ENCODE results near the gene MEOX2.

MEOX2 gene

DNA sequence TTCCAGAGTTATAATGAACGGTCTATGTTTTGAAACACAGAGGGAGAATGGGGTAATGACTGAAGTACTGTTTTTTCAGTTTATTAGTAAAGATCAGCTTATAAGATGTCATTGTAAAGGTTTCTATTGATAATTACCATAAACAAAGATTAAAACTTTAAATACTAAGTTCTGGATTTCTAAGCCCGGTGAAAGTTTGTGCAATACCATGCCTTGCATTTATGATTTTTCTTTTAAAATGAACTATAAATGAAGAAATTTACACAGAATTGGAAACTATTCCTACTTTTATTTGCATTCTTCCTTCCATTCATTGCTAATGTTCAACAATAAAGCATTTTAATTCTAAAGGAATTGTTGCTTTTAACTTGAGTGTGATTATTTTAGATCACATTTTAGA lies 4.9 kb downstream of the MEOX2 start:
- DNase-seq (ENCODE audit: low read depth): no peak
- no peak overlapping the region for H3K4me3 ChIP-seq (ENCODE audit: low read depth, low read length)
- TF ChIP-seq, protein P1, sequence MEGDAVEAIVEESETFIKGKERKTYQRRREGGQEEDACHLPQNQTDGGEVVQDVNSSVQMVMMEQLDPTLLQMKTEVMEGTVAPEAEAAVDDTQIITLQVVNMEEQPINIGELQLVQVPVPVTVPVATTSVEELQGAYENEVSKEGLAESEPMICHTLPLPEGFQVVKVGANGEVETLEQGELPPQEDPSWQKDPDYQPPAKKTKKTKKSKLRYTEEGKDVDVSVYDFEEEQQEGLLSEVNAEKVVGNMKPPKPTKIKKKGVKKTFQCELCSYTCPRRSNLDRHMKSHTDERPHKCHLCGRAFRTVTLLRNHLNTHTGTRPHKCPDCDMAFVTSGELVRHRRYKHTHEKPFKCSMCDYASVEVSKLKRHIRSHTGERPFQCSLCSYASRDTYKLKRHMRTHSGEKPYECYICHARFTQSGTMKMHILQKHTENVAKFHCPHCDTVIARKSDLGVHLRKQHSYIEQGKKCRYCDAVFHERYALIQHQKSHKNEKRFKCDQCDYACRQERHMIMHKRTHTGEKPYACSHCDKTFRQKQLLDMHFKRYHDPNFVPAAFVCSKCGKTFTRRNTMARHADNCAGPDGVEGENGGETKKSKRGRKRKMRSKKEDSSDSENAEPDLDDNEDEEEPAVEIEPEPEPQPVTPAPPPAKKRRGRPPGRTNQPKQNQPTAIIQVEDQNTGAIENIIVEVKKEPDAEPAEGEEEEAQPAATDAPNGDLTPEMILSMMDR (conservative IDR thresholded peaks at IDR 0.05; ENCODE audit: low read depth, low read length): no peak

DNA sequence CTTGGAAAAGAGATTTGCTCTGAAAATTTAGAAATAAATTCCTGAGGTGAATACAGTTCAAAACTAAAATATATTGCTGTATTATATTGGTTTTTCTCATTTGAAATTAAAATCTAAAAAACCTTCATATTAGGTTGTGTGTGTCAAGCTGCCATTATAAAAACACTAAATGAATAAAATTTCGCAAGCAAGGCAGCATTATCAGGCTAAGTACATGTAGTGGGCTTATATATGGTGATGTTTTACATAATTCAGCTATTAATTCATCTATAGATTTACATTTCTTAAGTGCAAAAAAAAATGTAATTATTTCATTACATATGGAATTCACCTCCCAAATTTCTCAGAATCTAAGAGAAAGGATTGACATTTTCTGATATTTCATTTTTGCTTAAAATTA lies 5.3 kb downstream of the MEOX2 start:
- no peak for DNase-seq (ENCODE audit: low read depth)
- H3K4me3 ChIP-seq (ENCODE audit: low read depth, low read length): no peak overlapping the region
- TF ChIP-seq, protein P1 (conservative IDR thresholded peaks at IDR 0.05; ENCODE audit: low read depth, low read length): no peak

DNA sequence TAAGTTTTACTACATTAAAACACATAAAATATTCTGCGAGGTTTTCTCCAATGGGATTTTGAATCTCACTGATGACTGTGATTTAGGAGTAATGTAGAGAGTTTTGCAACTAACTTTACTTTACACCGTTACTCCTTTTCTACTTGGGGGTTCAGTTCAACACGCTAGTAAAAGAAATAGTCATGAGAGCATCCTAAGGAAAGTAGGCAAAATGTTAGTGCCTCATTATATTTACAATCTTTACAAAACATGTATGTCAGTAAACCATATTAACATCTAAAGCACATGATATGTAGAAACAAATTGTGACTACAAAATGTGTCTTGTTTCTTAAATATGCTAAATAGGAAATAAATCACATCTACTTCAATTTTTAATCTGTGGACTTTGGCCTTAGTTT lies 6.0 kb downstream of the MEOX2 start:
- TF ChIP-seq, protein P1 (conservative IDR thresholded peaks at IDR 0.05; ENCODE audit: low read depth, low read length): no peak
- no peak overlapping the region for H3K4me3 ChIP-seq (ENCODE audit: low read depth, low read length)

DNA sequence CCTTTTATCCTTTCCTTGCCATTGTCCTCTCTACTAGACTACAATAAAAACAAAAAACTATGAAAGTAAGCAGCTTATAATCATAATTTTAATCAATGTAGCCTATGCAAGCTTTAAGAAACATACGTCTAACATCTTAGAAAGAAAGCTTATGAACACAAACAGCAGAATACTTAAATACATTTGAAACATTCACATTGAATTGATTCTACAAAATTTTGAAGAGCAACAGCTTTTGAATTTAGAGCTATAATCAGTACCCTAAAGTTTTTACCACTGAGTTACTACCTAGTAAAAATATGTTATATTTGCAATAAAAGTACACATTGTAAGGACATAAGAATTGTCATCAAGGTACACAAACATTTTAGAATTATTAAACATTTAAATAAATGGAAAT lies 7.2 kb downstream of the MEOX2 start:
- H3K4me3 ChIP-seq (ENCODE audit: low read depth, low read length): no peak overlapping the region

More for the DNA sequence above, 6.0 kb downstream of the MEOX2 start:
- no peak for DNase-seq (ENCODE audit: low read depth)

DNA sequence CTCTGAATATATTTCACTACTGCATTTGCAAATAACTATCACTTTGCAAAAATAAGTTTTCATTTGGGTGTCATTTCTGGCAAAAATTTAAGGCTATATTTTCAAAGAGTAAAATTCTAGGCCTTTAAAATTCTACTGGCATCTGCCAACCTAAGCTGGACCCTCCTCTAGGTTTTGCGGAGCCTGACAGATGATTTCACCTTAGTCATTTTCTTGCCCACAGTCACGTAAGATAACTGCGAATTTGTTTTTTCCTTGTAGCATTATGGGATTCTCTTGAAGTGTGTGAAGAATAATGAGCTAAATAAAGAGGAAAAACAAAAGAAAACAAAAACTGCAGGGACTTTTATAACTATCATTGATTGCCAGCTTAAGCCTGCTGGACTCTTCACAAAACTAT lies 7.8 kb downstream of the MEOX2 start:
- DNase-seq (ENCODE audit: low read depth): no peak
- H3K4me3 ChIP-seq (ENCODE audit: low read depth, low read length): no peak overlapping the region
- TF ChIP-seq, protein P1 (conservative IDR thresholded peaks at IDR 0.05; ENCODE audit: low read depth, low read length): no peak

More for the DNA sequence above, 7.2 kb downstream of the MEOX2 start:
- no peak for DNase-seq (ENCODE audit: low read depth)
- TF ChIP-seq, protein P1 (conservative IDR thresholded peaks at IDR 0.05; ENCODE audit: low read depth, low read length): no peak

DNA sequence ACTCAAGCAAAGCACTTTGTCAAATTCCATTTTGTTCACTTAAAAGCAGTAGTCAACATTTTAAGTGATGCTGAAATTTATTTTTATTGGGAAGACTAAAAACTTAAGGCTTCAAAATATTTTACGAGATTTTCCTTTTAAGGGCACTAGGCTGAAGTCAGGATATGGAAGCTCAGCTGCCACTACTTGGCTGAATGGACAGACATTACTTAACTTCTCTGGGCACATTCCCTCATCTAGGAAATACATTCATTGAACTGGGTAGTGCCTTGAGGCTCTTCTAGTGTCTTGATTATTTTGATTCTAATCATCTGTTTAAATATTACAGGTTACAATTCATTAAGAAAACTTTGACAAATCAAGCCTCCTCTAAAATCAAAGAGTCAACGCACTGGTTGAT lies 11.1 kb downstream of the MEOX2 start:
- DNase-seq (ENCODE audit: low read depth): no peak
- TF ChIP-seq, protein P1 (conservative IDR thresholded peaks at IDR 0.05; ENCODE audit: low read depth, low read length): no peak
- H3K4me3 ChIP-seq (ENCODE audit: low read depth, low read length): no peak overlapping the region

DNA sequence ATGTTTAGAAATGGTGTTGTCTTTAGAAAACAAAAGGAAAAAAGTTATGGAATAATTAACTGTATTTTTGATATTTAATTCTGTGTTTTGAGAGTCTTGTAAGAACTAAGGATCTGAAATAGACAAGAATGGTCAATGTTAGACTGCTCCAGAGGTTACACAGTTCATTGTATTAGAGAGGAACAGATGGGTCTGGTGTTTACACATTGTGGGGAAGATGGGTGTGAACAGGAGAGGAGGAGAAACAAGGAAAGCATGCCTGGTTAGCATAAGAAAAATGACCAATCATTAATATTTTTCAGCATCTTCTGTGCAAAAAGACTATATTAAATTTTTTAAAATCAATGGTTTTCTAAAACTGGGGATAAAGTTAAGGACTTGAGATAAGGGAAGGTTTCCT lies 11.9 kb downstream of the MEOX2 start:
- no peak overlapping the region for H3K4me3 ChIP-seq (ENCODE audit: low read depth, low read length)
- TF ChIP-seq, protein P1 (conservative IDR thresholded peaks at IDR 0.05; ENCODE audit: low read depth, low read length): no peak
- DNase-seq (ENCODE audit: low read depth): no peak
